ENCODE data around the gene CFAP299. TPM values are rescaled to one million over a fixed set of nuclear protein-coding genes. Genes with fewer than 3 reads are reported as not detected.

The CFAP299 gene
- total RNA-seq, 1 experiment from 2014 or later: not detected

GRCh38 chr4:80931631-80932081 lies 596.1 kb downstream of the CFAP299 start:
- Histone ChIP-seq H3K4me1 (replicated peaks; ENCODE audit: insufficient read depth) (0 out of 2 replicates have a peak, but pooled peaks cover 3% of the 10 kb centered on the region), H3K79me2 (ENCODE audit: low read depth) (no peaks in the 10 kb centered on the region)
- BruUV-seq (replicated peaks): no TSS peak

GRCh38 chr4:80948141-80948540 lies 612.6 kb downstream of the CFAP299 start:
- Histone ChIP-seq H3K4me1 (replicated peaks; ENCODE audit: insufficient read depth) (no peaks in the 10 kb centered on the region), H2AFZ (no peak overlapping the region), H3K27me3 (ENCODE audit: insufficient read depth, low read depth) (no peaks in the 10 kb centered on the region), H3K27ac (no peak overlapping the region), H4K20me1 (ENCODE audit: insufficient read depth) (no peaks in the 10 kb centered on the region), H3K4me2 (no peak overlapping the region), H3K79me2 (ENCODE audit: low read depth) (no peaks in the 10 kb centered on the region), H3K9me3 (ENCODE audit: insufficient read depth, low read depth) (no peaks in the 10 kb centered on the region), H3F3A (ENCODE audit: insufficient read depth, low read depth) (no peaks in the 10 kb centered on the region), H3K36me3 (ENCODE audit: low read depth) (no peaks in the 10 kb centered on the region), H3K9me2 (ENCODE audit: insufficient read depth) (no peaks in the 10 kb centered on the region), H3K4me3 (no peak overlapping the region)
- TF ChIP-seq EZH2 (IDR thresholded peaks at IDR 0.05; ENCODE audit: low read depth) (no peak), CTCF (conservative IDR thresholded peaks at IDR 0.05) (no peak)
- no peak for DNase-seq
- ChIA-PET POLR2A (ENCODE audit: unreplicated experiment) (no interaction called here), CTCF (no interaction called here)
- no TSS peak for BruUV-seq (replicated peaks)
- intact Hi-C loops (cut with micrococcal nuclease; ENCODE audit: unreplicated experiment): no loop called here

More at GRCh38 chr4:80931631-80932081, 596.1 kb downstream of the CFAP299 start:
- Histone ChIP-seq H3K9me3 (ENCODE audit: insufficient read depth, low read depth) (no peaks in the 10 kb centered on the region), H2AFZ (no peak overlapping the region), H4K20me1 (ENCODE audit: insufficient read depth) (no peaks in the 10 kb centered on the region), H3K36me3 (ENCODE audit: low read depth) (no peaks in the 10 kb centered on the region), H3K4me3 (no peak overlapping the region), H3F3A (ENCODE audit: insufficient read depth, low read depth) (no peaks in the 10 kb centered on the region), H3K27me3 (ENCODE audit: insufficient read depth, low read depth) (no peaks in the 10 kb centered on the region), H3K9me2 (ENCODE audit: insufficient read depth) (no peaks in the 10 kb centered on the region), H3K27ac (no peak overlapping the region), H3K4me2 (no peak overlapping the region)
- TF ChIP-seq CTCF (conservative IDR thresholded peaks at IDR 0.05) (no peak), EZH2 (IDR thresholded peaks at IDR 0.05; ENCODE audit: low read depth) (no peak)
- intact Hi-C loops (cut with micrococcal nuclease; ENCODE audit: unreplicated experiment): no loop called here
- DNase-seq: no peak
- POLR2A ChIA-PET (ENCODE audit: unreplicated experiment): no interaction called here
- CTCF ChIA-PET: no interaction called here

GRCh38 chr4:80948995-80949394 lies 613.5 kb downstream of the CFAP299 start:
- H3K36me3 ChIP-seq (ENCODE audit: low read depth): no peaks in the 10 kb centered on the region
- no peaks in the 10 kb centered on the region for H3K79me2 ChIP-seq (ENCODE audit: low read depth)
- no peaks in the 10 kb centered on the region for H3K27me3 ChIP-seq (ENCODE audit: insufficient read depth, low read depth)
- DNase-seq: no peak
- H3K9me3 ChIP-seq (ENCODE audit: insufficient read depth, low read depth): no peaks in the 10 kb centered on the region
- H3K9me2 ChIP-seq (ENCODE audit: insufficient read depth): no peaks in the 10 kb centered on the region
- no peak overlapping the region for H3K4me2 ChIP-seq
- ChIA-PET CTCF (no interaction called here), POLR2A (ENCODE audit: unreplicated experiment) (no interaction called here)
- H3K4me1 ChIP-seq (replicated peaks; ENCODE audit: insufficient read depth): no peaks in the 10 kb centered on the region
- no TSS peak for BruUV-seq (replicated peaks)
- no peak overlapping the region for H2AFZ ChIP-seq
- H3K27ac ChIP-seq: no peak overlapping the region
- intact Hi-C loops (cut with micrococcal nuclease; ENCODE audit: unreplicated experiment): no loop called here
- no peaks in the 10 kb centered on the region for H3F3A ChIP-seq (ENCODE audit: insufficient read depth, low read depth)
- no peak for TF ChIP-seq EZH2 (IDR thresholded peaks at IDR 0.05; ENCODE audit: low read depth)
- TF ChIP-seq CTCF (conservative IDR thresholded peaks at IDR 0.05): no peak
- no peaks in the 10 kb centered on the region for H4K20me1 ChIP-seq (ENCODE audit: insufficient read depth)
- no peak overlapping the region for H3K4me3 ChIP-seq
